ENCODE measurements around the gene KIF6.
A peak's percentile ranks its signal among the peaks of the same experiment; 100 is the strongest.

KIF6 gene

GRCh38 chr6:39657355-39658135, 67.7 kb downstream of the KIF6 start:
- DNase-seq: no peak

DNA sequence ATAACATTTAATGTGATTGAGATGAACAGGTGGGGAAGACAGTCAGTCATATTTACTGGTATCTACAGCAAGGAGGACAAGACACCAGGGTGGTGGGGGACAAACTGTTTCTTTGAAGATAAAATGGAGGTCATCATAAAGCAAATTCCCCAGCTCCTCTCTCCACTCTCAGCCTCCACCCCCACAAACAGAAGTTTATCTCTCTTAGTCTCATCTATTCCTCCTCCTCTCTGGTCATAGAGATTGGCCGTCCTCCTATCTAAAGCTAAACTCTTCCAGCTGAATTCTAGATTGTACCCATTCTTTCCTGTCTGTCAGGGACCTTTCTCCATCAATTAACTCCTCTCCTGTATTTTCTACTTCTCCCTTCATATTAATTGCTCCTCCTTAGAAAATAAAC, 71.1 kb downstream of the KIF6 start:
- DNase-seq: no peak

DNA sequence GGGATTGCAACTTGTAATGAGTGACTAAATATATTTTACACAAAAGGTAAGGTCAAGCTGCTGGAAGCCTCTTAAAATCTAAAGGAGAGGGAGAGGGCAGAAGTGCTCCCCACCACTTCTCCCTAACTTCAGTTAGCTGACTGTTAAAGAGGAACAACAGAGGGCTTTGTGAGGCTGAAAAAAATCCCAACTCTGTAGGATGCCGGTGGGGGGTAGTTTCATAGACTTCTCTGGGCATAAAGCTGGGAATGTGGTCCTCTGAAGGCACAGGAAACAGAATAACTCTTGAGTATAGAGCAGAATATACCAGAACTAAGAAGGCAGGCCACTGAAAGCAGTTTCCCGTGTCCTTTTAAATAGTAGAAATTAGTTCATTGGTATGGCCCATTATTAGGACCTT, 71.6 kb downstream of the KIF6 start:
- no peak for DNase-seq

- no peak for DNase-seq
Measured at GRCh38 chr6:39649996-39650395, 75.2 kb downstream of the KIF6 start.

DNA sequence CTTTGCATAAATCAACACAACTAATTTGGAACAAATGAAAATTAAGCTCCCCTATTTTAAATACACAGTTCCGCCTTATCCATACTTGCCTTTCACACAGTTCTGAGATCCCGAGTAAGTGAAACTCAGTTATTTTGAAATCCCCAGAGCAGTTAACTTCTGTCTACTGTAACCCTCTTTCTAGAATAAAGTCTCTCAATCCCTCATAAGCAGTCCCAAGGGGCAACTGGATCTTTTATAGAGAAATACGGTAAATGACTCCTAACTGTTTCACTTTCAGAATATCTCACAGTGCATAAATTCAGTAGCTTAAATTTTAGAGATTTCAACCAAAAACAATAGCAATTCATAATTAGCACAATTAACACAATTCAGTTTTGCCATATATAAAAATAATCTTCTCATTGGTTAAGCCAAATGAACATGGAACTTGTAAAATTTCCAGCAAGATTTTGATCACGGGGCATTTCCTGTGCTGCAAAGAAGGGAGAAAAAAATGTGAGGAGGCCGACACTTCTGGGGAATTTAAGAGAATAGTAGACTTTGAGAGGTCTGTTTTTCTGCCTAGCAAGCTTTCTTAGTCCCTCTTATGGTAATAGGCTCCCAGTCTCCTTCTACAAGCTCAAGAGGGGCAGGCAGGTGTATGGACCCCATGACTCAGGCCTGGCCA, 78.3 kb downstream of the KIF6 start:
- no peak for DNase-seq

- DNase-seq: no peak
Measured at GRCh38 chr6:39642270-39642669, 82.9 kb downstream of the KIF6 start.

DNA sequence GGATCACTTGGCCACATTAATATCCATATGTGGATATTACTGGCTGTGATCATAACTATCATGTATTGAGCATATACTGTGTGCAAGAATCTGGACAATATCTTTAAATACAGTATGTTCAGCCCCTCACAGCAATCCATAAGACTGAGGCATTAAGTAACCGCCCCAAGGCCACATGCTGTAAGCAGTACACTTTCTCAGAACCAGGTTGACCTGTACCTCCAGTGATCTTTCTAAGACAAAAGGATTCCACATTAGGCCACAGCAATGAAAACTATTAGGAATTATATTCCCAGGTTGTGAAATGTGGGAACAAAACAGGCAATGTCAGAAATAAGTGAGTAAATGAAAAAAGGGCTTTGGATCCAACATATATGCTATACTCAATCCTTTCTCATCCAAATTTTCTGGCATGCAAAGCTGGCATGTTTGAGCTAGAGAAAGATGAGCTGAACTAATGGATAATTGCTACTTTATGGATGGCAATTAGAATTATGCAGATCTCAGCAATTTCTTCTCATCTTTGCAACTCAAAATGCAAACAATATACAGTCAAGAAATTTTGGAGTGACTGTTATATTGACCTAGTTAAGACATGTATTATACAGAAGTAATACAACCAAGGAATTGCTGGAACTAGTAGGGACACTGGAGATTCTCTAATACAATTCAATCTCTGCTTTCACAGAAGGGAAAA, 86.9 kb downstream of the KIF6 start:
- DNase-seq: no peak

GRCh38 chr6:39634646-39635341, 90.4 kb downstream of the KIF6 start:
- no peak for DNase-seq

GRCh38 chr6:39625209-39625608, 100.0 kb downstream of the KIF6 start:
- DNase-seq: no peak

DNA sequence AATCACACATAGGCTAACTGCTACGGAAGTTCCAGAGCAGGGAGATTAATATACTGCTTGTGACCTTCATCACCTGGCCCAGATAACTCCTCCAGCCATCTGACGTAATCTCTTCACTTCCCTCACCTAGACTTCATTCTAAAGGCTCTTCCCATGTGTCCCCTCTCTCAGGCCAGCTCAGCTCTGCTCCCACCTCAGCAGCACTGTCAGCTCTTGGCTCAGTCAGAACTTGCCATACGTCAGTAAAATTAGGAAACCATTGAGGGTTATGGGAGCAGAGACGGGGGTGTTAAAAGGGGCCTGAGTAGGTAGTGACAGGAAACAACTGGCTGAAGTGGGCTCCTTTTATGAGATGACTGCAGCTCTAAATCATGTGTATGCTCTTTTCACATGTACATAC, 101.5 kb downstream of the KIF6 start:
- DNase-seq: no peak

- no peak for DNase-seq
Measured at GRCh38 chr6:39617520-39617919, 107.7 kb downstream of the KIF6 start.

- no peak for DNase-seq
Measured at GRCh38 chr6:39617026-39617425, 108.2 kb downstream of the KIF6 start.

DNA sequence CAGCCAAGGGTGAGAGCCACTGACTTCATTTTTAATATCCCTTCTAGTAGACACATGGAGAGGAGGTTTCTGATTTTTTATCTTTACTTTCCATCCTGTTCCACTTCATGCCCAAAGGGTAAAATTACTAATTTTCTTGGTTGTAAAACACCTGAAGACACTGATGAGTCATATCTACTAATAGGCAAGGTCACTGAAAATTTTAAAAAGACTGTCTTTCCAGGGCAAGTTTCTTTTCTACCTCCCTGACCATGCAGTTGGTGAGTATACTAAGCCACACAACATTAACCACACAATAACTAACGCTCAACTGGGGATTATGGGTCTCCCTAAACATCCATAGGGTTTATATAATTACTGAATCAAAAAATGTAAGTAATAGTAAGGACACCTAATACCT, 109.6 kb downstream of the KIF6 start:
- DNase-seq: no peak

GRCh38 chr6:39614393-39614950, 110.7 kb downstream of the KIF6 start:
- DNase-seq: no peak

- no peak for DNase-seq
Measured at GRCh38 chr6:39610221-39610620, 115.0 kb downstream of the KIF6 start.

DNA sequence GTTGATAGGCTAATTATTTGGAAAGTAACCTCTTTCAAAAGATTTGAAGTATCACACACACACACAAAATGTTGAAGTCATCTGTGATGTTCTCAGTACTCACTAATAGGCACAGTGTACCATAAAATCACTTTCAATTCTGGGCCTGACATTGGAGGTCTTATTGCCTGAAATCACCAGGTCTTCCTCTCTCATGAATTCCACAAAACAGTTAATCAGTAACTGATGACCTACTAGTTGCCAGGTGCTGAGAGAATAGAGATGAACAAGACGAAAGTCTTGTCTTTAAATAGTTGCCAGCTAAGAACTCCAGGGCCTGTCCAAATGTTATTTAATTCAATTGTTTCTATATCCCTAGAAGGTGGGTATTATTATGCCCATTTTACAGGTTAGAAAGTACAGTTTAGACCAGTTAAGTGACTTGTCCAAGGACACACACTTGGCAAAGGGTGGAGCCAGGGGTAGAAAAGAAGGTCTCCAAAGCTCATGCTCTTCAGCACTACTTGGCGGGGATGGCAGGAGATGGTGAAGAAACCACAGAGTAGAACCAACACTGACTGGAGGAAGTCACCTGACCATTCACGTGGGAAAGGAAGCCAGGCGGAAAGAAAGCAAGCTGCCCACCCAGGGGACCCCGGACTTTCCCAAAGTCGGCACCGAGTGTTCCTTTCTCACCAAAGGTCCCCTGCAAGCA, 116.4 kb downstream of the KIF6 start:
- DNase-seq: no peak

DNA sequence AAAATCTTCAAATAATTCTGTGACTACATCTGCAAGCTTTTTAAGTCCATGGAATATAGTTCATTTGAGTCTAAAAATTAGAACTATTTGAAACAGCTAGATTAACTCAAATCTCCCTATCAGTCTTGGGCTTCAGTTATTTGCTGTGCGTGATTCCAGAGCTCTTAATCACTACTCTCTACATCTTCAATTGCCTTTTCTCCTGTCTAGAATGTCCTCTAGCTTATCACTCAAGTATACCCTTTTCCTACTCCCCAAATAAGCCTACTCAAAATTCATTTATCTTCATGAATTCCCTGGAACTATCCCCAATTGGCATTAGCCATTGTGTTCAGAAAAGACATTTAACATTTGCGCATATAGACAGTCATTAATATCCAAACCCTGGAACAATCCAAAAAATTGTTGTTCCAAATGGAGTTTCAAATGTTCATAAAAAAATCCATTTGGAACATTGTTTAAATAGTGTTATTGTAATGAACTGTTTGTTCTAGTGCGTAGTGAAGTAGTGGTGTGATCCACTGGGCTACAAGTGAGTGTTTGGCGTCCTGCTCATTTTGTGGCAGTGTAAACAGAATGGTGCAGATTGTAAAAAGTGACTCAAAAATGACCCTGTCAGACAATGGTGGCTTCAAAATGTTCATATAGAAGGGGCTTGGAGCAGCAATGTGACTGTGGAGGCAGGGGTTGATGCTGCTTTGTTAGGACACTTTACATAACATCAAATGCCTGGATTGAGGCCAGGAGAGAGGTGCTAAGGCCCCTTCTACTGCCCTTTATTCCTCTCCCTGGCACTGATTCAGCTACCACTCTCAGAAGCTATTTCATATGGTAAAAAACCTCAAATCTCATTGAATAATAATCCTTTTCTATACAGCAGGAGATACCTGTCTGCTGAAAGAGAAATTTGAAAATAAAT, 122.3 kb downstream of the KIF6 start:
- peak; percentile 55 for DNase-seq

- no peak for DNase-seq
Measured at GRCh38 chr6:39599973-39600372, 125.2 kb downstream of the KIF6 start.

- DNase-seq: no peak
Measured at GRCh38 chr6:39599341-39599740, 125.9 kb downstream of the KIF6 start.

GRCh38 chr6:39594285-39594684, 130.9 kb downstream of the KIF6 start:
- DNase-seq: no peak

DNA sequence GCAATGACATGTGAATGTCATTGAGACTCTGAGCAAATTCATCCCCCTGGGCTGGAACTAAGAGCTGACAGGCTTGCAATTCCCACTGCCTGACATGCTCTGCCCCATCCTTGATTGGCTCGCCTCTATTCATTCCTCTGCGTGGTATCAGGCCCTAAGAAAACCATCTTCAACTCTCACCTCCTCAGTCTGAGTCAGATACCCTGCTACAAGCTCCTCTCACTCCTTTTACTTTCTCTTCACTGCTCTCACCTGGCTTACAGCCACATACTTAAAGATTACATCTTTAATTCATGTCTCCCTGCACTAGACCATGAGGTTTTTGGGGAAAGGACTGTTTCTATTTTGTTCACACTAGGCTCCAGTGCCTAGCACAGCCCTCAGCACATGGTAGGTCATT, 131.6 kb downstream of the KIF6 start:
- DNase-seq: no peak

All from NCI-H1105 treated with DMSO at 0.1 percent for 48 hours (cell line).